ENCODE results near the gene SLC16A8.
"Not testable (repeated sequence)": the region's sequence is repeated elsewhere in the genome, so short reads cannot be mapped to it uniquely, and the experiment has no call there.

SLC16A8 gene

GRCh38 chr22:38088629-38089473 lies 4.9 kb upstream of the SLC16A8 start:
- no peak overlapping the region for H3K4me3 ChIP-seq (ENCODE audit: low read depth, low read length)

DNA sequence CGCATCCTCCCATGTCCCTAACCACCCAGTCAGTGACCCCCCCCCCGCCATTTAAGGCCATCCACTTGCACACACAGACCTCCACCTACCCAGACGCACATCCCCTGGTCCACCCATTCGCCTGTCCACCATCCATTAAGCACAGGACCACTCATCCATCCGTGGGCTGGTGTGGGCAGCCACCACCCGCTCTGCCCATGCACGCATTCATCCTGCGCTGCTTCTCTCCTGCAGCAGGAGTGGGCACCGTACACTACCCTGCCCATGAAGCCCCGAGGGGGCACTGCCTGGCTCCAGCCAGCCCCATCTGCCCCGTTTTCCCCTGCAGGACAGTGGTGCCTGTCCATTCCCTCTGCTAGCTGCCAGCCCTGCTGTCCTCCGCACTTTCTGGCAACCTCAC lies 3.9 kb upstream of the SLC16A8 start:
- no peak overlapping the region for H3K4me3 ChIP-seq (ENCODE audit: low read depth, low read length)

DNA sequence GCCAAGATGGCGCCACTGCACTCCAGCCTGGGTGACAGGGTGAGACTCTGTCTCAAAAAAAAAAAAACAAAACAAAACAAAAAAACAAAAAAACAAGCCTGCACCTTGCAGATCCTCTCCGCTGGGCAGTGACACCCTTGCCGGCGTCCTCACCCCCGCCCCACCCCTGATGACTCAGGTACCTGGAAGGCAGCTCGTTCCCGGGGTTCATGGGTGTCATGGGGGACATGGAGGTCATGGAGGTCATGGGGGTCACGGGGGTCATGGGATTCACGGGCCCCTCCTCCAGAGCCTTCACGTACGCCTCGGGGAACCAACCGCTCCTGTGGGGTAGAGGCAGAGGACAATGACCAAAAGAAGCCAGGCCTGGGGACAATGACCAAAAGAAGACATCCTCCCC lies 3.0 kb upstream of the SLC16A8 start:
- H3K4me3 ChIP-seq (ENCODE audit: low read depth, low read length) = no peak overlapping the region

GRCh38 chr22:38086001-38086845 lies 2.2 kb upstream of the SLC16A8 start:
- no peak overlapping the region for H3K4me3 ChIP-seq (ENCODE audit: low read depth, low read length)

- no peak overlapping the region for H3K4me3 ChIP-seq (ENCODE audit: low read depth, low read length)
These were observed 1.5 kb upstream of the SLC16A8 start for GRCh38 chr22:38085501-38085900.

GRCh38 chr22:38085056-38085455 lies 1.1 kb upstream of the SLC16A8 start:
- no peak overlapping the region for H3K4me3 ChIP-seq (ENCODE audit: low read depth, low read length)

DNA sequence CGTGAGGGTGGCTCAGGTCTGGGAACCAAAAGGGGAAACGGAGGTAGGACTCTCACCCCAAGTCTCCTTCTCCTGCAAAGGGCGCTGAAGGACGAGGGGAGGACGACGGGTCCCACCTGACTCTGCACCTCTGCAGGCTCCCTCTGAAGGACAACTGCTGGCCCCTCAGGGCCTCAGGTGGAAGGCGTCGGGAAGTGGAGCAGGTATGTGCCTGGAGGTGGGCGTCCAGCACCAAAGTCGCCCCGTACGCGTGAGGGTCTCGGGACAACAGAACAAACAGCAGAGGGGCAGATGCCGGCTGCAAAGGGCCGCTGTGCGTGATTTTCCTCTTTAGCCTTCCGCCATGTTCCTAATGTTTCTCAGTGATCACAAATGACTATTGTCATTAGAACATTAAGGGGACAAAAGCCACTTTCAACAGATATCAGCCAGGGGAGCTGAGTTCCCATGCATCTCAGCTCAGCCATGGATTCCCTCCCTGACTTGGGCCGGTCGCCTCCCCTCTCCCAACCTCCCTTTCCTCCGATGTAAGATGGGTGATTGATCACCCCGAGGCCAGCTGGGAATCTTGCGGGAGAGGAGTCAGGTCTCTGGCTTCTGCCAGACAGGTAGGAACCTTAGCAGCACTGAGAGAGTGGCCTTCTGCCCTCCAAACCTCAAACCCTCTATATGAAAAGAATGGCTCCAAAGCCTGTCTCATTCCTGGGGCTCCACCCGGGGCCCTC lies 836 bp downstream of the SLC16A8 start:
- no peak overlapping the region for H3K4me3 ChIP-seq (ENCODE audit: low read depth, low read length)

GRCh38 chr22:38081941-38082828 lies 1.8 kb downstream of the SLC16A8 start:
- H3K4me3 ChIP-seq (ENCODE audit: low read depth, low read length) = no peak overlapping the region

GRCh38 chr22:38081636-38081940 lies 2.4 kb downstream of the SLC16A8 start:
- H3K4me3 ChIP-seq (ENCODE audit: low read depth, low read length) = no peak overlapping the region

DNA sequence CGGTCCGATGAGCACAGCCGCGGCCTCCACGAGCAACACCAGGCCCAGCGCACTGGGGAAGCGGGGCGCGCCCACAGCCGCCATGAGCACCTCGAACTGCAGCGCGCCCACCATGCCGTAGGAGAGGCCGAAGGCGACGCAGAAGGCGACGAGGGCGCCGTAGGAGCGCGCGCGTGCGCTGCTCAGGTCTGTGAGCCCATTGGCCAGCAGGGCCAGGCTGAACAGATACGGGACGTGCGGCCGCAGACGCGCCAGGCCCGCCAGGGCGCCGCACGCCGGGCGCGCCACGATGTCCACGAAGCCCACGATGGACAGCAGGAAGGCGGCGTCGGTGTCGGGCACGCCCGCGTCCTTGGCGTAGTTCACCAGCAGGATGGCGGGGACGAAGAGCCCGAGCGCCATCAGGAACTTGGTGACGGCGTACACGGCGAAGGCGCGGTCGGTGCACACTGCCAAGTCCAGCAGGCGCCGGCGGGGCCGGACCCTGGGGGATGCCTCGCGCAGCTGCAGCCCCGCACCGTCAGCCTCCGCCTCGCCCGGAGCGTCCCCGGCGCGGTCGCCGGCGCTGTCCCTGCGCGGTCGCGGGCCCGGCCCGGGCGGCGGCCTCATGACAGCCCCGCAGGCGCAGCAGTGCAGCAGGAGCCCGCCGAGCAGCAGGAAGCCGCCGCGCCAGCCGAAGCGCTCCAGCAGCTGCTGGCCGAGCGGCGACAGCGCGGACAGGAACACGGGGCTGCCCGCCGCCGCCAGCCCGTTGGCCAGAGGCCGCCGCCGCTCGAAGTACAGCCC lies 2.9 kb downstream of the SLC16A8 start:
- no peak overlapping the region for H3K4me3 ChIP-seq (ENCODE audit: low read depth, low read length)

- no peak overlapping the region for H3K4me3 ChIP-seq (ENCODE audit: low read depth, low read length)
These were observed 3.5 kb downstream of the SLC16A8 start for GRCh38 chr22:38080474-38080849.

DNA sequence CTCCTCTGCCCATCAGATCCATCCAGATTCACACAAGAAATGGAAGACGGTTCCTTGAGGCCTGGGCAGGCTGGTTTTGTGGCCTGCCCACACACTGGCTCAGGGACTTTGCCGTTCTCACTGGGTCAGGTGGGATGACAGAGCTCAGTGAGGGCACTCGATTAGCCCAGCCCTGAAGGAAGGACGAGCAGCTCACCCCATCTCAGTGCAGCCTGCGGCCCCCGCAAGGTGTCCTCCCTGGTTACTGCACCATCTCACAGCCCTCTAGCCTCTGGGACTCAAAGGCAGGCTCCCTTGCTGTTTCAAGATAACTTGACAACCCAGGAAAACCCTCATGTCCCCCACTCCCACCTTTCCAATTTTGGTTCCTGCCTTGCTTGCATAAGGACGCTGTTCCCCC lies 4.2 kb downstream of the SLC16A8 start:
- H3K4me3 ChIP-seq (ENCODE audit: low read depth, low read length) = no peak overlapping the region

GRCh38 chr22:38079208-38079607 lies 4.8 kb downstream of the SLC16A8 start:
- H3K4me3 ChIP-seq (ENCODE audit: low read depth, low read length) = not testable (repeated sequence)

- H3K4me3 ChIP-seq (ENCODE audit: low read depth, low read length) = no peak overlapping the region
These were observed 5.7 kb downstream of the SLC16A8 start for GRCh38 chr22:38078046-38078840.

DNA sequence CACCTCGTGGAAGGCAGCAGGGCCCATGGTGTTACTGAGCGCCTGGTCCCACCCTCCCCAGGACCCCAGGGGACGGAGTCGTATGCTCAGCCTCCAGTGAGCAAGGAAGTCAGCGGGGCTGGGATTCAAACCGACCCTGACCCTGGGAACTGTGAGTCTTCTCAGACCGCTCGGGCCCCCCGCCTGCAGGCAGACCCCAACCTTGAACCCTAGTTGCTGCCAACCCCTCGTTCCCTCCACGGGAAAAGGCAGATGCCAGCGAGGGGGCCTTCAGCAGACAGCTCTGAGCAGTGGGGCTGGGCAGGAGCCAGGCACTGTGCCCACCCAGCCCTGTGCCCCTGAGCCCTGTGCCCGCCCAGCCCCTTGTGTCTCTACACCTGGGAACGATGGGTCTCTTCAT lies 6.4 kb downstream of the SLC16A8 start:
- H3K4me3 ChIP-seq (ENCODE audit: low read depth, low read length) = no peak overlapping the region

DNA sequence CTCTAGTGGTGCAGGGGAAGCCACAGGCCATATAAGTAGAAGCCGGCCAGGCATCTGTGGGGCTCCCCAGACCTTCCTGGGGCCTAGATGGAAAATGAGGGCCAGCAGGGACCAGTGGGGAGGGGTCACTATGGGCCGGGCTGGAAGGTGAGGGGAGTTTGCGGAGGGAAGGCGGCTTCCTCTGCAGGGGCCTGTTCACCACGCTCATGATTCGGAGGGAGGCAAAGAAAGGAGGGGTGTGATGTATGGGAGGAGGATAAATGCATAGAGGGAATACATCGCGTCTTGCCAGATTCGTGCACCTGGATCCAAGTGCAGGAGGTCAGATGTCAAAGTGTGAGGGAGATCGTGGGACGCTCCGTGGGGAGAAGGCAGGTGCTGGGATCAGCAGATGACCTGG lies 6.9 kb downstream of the SLC16A8 start:
- H3K4me3 ChIP-seq (ENCODE audit: low read depth, low read length) = no peak overlapping the region

- no peak overlapping the region for H3K4me3 ChIP-seq (ENCODE audit: low read depth, low read length)
These were observed 8.0 kb downstream of the SLC16A8 start for GRCh38 chr22:38075961-38076360.

DNA sequence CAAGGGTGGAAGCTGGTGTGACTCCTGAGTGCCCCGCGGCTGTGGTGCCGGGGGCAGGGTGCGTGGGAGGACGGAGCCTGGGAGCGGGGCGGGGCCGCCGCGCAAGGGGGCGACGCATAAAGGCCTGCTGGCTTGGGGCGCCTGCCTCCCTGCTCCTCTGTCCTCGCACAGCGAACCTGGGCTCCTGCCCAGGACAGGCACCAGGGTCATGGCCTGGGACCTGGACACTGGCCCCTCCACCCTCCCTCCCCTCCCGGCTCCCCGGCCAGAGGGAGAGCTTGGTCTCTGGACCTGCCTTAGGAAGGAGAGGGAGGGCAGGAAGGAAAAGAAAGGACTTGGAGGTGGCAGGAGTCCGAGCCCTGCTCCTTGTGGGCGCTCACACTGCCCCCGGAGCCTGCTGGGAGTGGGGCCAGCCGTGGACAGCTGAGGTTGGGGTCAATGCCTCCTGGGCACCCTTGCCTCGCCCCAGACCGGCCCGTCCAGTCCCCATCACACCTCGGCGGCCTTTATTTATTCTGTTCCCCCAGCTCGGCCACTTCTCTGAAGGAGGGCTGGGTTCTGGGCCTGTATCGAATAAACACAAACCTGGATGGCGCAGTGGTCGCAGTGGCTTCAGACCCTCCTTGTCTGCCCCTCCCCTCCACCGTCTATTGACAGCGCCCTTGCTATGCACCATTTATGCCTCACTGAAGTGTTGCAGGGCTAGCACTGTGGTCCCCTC lies 8.7 kb downstream of the SLC16A8 start:
- no peak overlapping the region for H3K4me3 ChIP-seq (ENCODE audit: low read depth, low read length)

Data from iPS-11a (cell line).